NB4 (cell line): ENCODE data around the gene P2RX6.

ENCODE experiments used
- CTCF ChIP-seq: IDR thresholded peaks from one replicate; pipeline ENCODE4 v1.5.1; 2012; ENCODE audit warnings: low read depth, low read length
- POLR2A ChIP-seq: IDR thresholded peaks from 2 replicates; pipeline ENCODE4 v1.6.1; 2011; ENCODE audit warnings: mild to moderate bottlenecking; ENCODE audit not compliant: insufficient read length; ENCODE audit errors: extremely low read depth

GRCh38 chr22:20979940-20980453 is 35.0 kb upstream of the P2RX6 start:
- TF ChIP-seq POLR2A (no peak), CTCF (no peak)
